Endothelial cell (in vitro differentiated cells): ENCODE data around the gene DNAAF2. TPM values are rescaled to one million over a fixed set of nuclear protein-coding genes. Genes with fewer than 3 reads are reported as not detected.

Experiments used
- DNase-seq: peaks from one replicate; pipeline ENCODE4 v3.0.0; 2021; ENCODE audit warnings: low spot score
- H3K27ac Mint-ChIP-seq: one replicate; pipeline ENCODE4 v1.8.0; 2021; ENCODE audit warnings: mixed read lengths, inconsistent platforms; ENCODE audit not compliant: unreplicated experiment
- H3K27me3 Mint-ChIP-seq: one replicate; pipeline ENCODE4 v1.8.0; 2021; ENCODE audit warnings: mild to moderate bottlenecking, moderate library complexity, mixed read lengths, inconsistent platforms; ENCODE audit not compliant: unreplicated experiment
- H3K36me3 Mint-ChIP-seq: one replicate; pipeline ENCODE4 v1.8.0; 2021; ENCODE audit warnings: mild to moderate bottlenecking, low read depth, mixed read lengths, inconsistent platforms; ENCODE audit not compliant: unreplicated experiment
- H3K4me1 Mint-ChIP-seq: one replicate; pipeline ENCODE4 v1.8.0; 2021; ENCODE audit warnings: mild to moderate bottlenecking, mixed read lengths, inconsistent platforms; ENCODE audit not compliant: unreplicated experiment
- H3K4me3 Mint-ChIP-seq: one replicate; pipeline ENCODE4 v1.8.0; 2021; ENCODE audit warnings: mild to moderate bottlenecking, mixed read lengths, inconsistent platforms; ENCODE audit not compliant: unreplicated experiment
- H3K9me3 Mint-ChIP-seq: one replicate; pipeline ENCODE4 v1.8.0; 2021; ENCODE audit warnings: mixed read lengths, inconsistent platforms; ENCODE audit not compliant: unreplicated experiment
- CTCF ChIP-seq: fragments of 200-600 bp; sonication (generic); IDR thresholded peaks from one replicate; pipeline ENCODE4 v1.5.0; 2021; ENCODE audit warnings: antibody characterized with exemption; ENCODE audit not compliant: unreplicated experiment
- long read RNA-seq: library from polyadenylated mRNA; unstranded; transcript quantifications from one replicate; pipeline ENCODE4 v2.0.0, GENCODE V29; 2020; ENCODE audit not compliant: unreplicated experiment
- total RNA-seq: library from RNA; stranded (reverse); fragmentation: NEBNext Ultra II Directional; extraction: Animal tissue kit (Norgen Biotek cat#: 25700); gene quantifications from one replicate; pipeline ENCODE4 v1.2.1, GENCODE V29; 2021; ENCODE audit not compliant: unreplicated experiment

Gene DNAAF2
- 8.6 TPM for total RNA-seq
- long read RNA-seq, transcript DNAAF2-202 (2 exons, 2,819 nt), result minor isoform, 9 of 26 reads
- long read RNA-seq, transcript DNAAF2-201 (3 exons, 2,963 nt), result major isoform, 12 of 26 reads
- long read RNA-seq, partial matches to known transcripts, result 0 of 26 reads
- long read RNA-seq, other reads (novel, unspliced or antisense), result 5 of 26 reads

GRCh38 chr14:49634547-49635334, at the start of gene DNAAF2:
DNAAF2 (minus strand) TSS chr14:49635244; CDS start chr14:49635149, 95 bp downstream.
- no peaks in the 10 kb centered on the region for H3K9me3 Mint-ChIP-seq
- H3K4me3 Mint-ChIP-seq, result peak within 1 kb of the TSS; percentile 99
- H3K4me1 Mint-ChIP-seq, result peaks cover 16% of the 10 kb centered on the region
- H3K27ac Mint-ChIP-seq, result peak within 1 kb of the TSS; percentile 99
- H3K36me3 Mint-ChIP-seq, result peaks cover 17% of the 10 kb centered on the region
- DNase-seq, result peak; percentile 57
- TF ChIP-seq CTCF, result no peak
- H3K27me3 Mint-ChIP-seq, result peaks cover 19% of the 10 kb centered on the region

DNA sequence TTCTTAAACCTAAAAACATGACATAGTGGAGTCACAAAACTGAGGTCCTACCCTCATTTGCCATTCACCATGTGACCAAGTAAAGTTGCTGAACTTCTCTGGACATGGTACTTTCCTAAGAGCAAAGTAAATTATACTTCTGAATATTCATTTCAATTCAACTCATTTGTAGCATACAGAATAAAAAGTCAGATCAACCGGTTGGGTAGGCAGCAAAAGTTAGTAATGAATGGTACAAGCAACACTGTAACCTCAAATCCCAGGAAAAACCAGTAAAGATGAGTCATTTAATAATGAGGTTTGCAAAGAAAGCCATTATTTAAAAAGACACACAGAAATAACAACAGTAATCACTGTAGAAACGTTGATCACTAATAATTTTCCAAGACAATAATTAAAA, 44.2 kb upstream of the DNAAF2 start:
- no peak for TF ChIP-seq CTCF
- Mint-ChIP-seq H3K36me3 (peaks cover 3% of the 10 kb centered on the region), H3K27ac (no peak overlapping the region), H3K27me3 (no peaks in the 10 kb centered on the region), H3K4me3 (no peak overlapping the region), H3K4me1 (no peaks in the 10 kb centered on the region), H3K9me3 (no peaks in the 10 kb centered on the region)
- DNase-seq, result no peak

GRCh38 chr14:49677643-49678042, 42.6 kb upstream of the DNAAF2 start:
- no peaks in the 10 kb centered on the region for H3K4me1 Mint-ChIP-seq
- no peak overlapping the region for H3K4me3 Mint-ChIP-seq
- H3K27me3 Mint-ChIP-seq, result no peaks in the 10 kb centered on the region
- H3K36me3 Mint-ChIP-seq, result peaks cover 6% of the 10 kb centered on the region
- H3K27ac Mint-ChIP-seq, result no peak overlapping the region
- H3K9me3 Mint-ChIP-seq, result no peaks in the 10 kb centered on the region
- no peak for DNase-seq
- no peak for TF ChIP-seq CTCF

DNA sequence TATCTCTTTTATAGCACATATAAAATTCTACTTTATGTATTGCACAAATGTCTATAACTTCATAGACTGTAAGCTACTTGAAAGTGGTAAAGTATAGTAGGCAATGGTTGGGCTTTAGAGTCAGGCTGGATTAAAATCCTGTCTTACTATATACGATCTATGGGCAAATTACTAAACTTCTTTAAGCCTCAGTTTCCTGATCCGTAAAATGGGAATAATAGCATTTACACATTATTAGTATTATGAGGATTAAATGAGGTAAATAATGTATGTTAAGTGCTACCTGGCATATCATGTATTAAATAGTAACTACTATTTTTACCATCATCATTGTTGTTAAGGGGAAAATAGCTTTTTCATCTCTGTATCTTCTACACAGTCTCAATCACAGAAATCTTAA, 38.5 kb upstream of the DNAAF2 start:
- Mint-ChIP-seq H3K27me3 (no peaks in the 10 kb centered on the region), H3K4me1 (no peaks in the 10 kb centered on the region), H3K4me3 (no peak overlapping the region), H3K9me3 (no peaks in the 10 kb centered on the region), H3K36me3 (peaks cover 4% of the 10 kb centered on the region), H3K27ac (no peak overlapping the region)
- no peak for TF ChIP-seq CTCF
- DNase-seq, result no peak

DNA sequence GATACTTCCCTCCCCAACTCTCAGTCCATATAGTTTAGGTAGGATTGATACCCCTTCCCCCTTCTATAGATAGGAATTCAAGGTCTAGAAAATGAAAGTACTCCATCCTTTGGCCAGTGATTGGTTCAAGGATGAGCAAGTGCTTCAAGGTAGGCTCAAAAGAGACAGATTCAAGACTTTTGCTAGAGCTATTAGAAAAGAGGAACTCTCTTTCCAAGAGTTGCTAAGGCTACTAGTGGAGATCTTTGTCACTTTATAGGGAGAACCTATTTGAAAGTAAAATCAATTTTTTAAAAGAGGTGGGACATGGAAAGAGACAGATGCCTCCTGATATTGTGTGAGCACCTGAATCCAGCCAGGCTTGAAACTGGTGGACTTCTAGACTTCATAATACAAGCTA, 35.4 kb upstream of the DNAAF2 start:
- Mint-ChIP-seq H3K9me3 (no peaks in the 10 kb centered on the region), H3K36me3 (peaks cover 4% of the 10 kb centered on the region), H3K4me1 (no peaks in the 10 kb centered on the region), H3K27ac (no peak overlapping the region), H3K4me3 (no peak overlapping the region), H3K27me3 (no peaks in the 10 kb centered on the region)
- no peak for TF ChIP-seq CTCF
- no peak for DNase-seq
